Subcutaneous adipose tissue (tissue), 4 donors: ENCODE measurements around the gene FBXO31. TPM values are rescaled to one million over a fixed set of nuclear protein-coding genes. Genes with fewer than 3 reads are reported as not detected.

Source experiments
- total RNA-seq, 4 donors: library from RNA; depleted of rRNA; stranded (reverse); fragments of >200 nt; gene quantifications; one replicate each; pipeline ENCODE4 v1.1.0, GENCODE V29; 2016
- TF ChIP-seq, protein P1 (sequence below): fragments of 450-650 bp; IDR thresholded peaks from one replicate; pipeline ENCODE4 v1.5.1; 2016; ENCODE audit warnings: low read depth, mild to moderate bottlenecking, control low read depth, antibody characterized with exemption, moderate library complexity

Gene FBXO31
- total RNA-seq, 4 donors from 2014 or later: 36.7 to 353 (median 76.1) TPM

DNA sequence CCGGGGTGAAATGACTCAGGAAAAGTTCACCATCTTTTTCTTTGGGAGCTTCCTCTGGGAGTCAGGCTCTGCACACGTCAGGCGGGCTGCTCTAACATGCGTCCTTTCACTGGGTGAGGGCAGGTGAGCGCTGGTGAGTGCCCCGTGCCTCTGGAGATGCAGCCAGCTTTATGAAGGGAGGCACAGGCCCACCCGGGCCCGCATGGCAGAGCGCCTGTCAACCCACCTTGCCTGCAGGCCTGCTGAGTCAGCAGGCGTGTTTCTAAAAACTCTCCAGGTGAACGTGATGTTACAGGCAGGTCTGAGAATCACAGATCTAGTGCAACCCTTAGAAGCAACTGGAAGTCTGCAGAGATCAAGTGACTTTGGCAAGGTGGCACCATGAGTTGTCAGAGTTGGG, 27.0 kb upstream of the FBXO31 start:
- TF ChIP-seq, protein P1, sequence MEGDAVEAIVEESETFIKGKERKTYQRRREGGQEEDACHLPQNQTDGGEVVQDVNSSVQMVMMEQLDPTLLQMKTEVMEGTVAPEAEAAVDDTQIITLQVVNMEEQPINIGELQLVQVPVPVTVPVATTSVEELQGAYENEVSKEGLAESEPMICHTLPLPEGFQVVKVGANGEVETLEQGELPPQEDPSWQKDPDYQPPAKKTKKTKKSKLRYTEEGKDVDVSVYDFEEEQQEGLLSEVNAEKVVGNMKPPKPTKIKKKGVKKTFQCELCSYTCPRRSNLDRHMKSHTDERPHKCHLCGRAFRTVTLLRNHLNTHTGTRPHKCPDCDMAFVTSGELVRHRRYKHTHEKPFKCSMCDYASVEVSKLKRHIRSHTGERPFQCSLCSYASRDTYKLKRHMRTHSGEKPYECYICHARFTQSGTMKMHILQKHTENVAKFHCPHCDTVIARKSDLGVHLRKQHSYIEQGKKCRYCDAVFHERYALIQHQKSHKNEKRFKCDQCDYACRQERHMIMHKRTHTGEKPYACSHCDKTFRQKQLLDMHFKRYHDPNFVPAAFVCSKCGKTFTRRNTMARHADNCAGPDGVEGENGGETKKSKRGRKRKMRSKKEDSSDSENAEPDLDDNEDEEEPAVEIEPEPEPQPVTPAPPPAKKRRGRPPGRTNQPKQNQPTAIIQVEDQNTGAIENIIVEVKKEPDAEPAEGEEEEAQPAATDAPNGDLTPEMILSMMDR: no peak

DNA sequence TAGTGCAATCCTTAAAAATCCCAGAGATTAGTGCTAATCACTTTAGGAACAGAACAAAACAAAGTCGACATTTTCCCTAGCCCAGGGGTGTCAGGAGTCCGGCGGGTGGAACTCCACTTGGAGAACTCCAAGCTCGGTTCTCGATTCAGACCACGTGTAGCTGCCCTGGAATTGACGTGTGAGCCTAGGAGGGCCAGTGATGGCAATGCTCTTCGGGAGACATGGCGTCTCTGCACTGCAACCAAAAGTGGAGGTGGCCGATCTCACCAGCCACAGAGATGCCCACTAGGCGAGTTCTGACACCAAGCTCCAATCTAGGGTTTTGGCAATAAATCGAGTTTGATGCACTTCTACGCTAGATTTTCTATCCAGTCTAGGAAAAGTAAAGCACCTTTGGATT, 26.2 kb upstream of the FBXO31 start:
- TF ChIP-seq, protein P1: no peak

DNA sequence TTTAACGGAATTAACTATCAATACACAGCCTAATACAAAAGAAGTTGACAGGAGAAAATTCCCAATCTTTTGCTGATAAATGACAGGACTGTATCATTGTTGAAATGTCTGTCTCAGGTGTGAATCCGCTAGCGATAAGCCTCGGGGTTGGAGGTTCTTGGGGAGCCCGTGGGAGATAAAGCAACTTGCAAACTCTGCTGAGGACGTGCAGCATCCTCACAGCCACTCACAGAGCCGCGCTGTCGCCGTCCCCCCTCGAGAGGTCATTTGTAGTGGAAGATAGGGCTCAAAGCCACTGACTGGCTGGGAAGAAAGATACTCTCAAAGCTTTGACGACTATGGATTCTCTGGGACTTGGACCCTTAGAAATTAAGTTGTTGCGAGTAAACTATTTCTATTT, 25.6 kb upstream of the FBXO31 start:
- TF ChIP-seq, protein P1: no peak

DNA sequence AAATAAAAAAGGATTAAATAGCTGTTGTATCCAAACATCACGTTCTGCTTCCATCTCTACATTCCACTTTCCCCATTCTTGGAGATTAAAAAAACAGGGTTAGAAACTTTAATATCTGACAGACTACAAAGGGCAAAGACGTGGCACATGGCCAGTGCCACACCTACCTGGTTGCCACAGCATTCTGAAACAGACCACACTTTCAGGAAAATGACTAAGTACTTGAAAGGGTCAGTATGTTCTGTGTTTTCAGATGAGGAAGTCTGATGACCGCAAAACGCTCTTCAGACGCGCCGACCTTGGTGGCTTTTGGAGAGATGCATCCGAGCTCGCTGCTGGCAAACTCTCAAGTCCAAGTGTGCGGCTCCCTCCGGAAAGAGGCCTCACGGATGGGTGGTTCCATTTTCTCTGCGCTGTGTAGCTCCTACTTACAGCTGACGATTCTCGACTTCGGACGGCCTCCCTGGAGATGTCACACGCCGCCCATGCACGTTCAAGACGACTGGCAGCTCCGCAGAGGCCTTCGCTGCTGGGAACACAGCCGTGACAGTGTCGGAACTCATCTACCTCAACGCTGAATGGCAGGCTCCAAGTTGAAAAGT, 24.0 kb upstream of the FBXO31 start:
- TF ChIP-seq, protein P1: no peak

DNA sequence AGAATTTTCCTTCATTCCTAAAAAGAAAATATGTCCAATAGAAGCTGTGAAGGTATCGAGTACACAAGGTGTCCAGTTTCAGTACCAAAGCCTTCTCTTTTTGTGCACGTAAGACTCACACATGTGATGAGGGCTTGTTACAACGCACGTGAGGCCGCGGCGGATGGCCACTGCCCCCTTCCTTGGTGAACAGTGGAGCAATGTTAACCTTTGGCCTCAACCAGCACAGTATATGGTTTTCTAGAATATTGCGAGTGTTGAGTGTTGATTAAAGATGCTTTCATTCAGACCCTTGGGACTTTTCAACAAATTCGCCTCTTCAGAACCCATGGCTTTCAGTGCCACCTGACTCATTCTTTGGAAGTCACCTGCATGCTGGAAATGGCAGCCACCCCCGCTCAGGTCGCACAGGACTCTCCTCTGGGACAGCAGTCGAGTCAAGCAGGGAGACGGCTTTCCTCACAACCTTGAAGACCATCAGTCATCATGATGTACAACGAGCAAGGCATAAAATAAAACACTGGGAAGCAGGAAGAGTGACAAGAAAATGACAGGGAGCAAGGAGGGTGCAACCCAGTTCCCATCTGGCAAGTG, 23.0 kb upstream of the FBXO31 start:
- TF ChIP-seq, protein P1: no peak

DNA sequence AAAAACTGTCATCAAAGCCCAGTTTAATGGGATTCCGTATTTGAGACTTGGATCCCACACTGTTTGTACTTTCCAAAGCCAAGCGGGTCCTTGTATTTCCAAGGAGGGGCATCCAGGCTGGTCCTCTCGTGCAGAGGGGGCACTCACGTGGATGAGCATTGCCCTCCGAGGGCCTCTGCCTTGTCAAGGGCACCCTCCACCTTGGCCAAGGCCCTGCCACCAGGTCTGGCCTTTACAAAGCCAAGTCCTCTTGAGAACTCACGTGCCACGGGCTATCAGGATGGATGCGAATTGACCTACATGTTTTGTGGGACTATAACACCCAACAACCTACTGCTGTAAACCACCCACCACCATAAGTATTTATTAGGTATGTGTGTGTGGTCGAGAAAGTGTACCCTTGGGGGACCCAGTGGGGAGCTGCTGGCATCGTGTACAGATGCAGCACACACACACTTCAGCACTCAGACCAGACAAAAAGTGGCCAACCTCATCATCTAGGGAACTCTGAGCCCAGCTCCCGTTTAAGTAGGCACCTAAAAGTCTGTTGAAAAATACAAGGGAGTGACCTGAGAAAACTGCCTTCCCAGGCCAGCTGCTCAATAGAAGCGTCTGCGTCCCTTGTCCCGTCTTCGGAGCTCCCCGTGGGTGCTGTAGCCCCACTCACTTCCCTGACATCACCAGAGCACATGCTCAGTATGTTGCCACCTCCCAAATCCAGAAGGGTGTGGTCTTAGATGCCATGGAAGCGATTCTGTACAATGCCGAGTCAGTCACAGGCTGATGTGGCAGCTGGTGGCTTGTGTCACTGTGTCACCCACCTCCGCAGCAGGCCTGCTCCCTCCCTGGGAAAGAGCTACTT, 21.4 kb upstream of the FBXO31 start:
- TF ChIP-seq, protein P1: no peak

DNA sequence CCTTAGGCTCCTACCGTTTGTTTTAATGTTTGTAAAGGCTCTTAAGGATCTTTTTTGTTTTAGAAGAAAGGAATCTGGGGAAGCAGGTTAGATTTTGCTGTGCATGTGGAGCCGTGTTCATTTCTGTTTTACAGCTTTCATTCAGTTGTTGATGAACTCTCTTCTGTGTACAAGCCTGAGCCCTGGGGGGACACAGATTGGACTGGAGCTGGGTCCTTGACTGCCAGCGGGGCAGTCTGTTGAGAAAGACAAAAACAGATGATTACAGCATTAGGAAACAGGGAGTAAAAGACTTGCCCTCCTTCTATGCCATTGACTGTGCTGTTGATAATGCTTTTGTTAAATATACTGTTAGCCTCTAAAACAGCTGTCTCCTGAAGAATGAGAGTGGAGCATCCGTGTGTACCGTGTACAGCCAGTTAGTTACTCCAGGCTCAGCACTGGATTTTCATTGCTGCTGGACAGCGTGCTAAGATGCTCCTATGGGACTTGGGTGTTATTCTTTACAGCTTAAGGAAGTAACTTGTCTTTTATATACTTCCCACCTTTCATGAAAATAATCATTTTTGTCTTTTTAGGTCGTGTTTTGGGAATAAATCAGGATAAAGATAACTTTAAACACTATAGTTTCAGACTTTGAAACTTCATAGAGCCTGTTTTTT, 11.7 kb upstream of the FBXO31 start:
- TF ChIP-seq, protein P1: no peak
